Measurements from ENCODE around the gene DOC2A.
"Not testable (repeated sequence)": the region's sequence is repeated elsewhere in the genome, so short reads cannot be mapped to it uniquely, and the experiment has no call there.

DOC2A gene

GRCh38 chr16:30010844-30011713, at the start of gene DOC2A:
TSS of gene DOC2A (minus strand) at chr16:30011027. CDS start at chr16:30010222, 805 bp downstream.
- DNase-seq = no peak

DNA sequence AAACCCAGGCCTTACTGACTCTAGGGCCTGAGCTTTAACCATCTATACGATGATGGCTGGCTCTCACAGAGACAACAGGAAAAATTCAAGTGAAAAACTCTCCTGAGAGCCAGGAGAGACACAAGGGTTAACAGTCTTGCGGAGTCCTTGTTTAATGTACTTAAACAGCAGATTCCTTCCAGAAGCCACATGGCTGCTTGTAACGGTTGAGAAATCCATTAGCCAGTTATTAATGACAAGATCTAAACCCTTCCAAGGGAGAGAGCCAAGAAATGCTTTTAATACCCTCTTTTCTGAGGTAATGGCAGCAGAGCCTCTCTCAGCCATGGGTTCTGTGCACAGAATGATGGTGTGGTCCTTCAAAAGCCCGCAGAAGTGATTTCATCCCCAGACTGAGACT, 49.5 kb upstream of the DOC2A start:
- no peak for DNase-seq

- DNase-seq = no peak
These were observed 44.2 kb upstream of the DOC2A start for GRCh38 chr16:30054959-30055553.

DNA sequence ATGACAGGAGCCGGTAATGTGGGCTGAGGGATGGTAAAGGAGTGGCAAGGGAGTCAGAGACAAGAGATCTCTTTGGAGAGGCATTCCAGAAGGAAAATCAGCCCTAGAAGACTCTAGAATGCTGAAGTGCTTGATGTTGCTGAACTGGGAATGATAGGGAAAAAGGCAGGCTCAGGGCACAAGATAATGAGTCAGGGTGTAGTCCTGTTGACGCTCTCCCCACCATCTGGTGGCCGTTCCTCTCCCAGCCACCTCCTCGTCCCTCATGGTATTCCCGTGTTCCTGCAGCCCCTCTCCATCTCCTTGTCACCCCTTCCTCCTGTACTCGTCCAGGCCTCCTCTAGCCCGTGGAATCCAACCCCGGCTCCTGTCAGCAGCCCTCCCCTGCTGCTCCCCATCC, 43.6 kb upstream of the DOC2A start:
- no peak for DNase-seq

GRCh38 chr16:30053376-30054015, 42.7 kb upstream of the DOC2A start:
- DNase-seq = no peak

DNA sequence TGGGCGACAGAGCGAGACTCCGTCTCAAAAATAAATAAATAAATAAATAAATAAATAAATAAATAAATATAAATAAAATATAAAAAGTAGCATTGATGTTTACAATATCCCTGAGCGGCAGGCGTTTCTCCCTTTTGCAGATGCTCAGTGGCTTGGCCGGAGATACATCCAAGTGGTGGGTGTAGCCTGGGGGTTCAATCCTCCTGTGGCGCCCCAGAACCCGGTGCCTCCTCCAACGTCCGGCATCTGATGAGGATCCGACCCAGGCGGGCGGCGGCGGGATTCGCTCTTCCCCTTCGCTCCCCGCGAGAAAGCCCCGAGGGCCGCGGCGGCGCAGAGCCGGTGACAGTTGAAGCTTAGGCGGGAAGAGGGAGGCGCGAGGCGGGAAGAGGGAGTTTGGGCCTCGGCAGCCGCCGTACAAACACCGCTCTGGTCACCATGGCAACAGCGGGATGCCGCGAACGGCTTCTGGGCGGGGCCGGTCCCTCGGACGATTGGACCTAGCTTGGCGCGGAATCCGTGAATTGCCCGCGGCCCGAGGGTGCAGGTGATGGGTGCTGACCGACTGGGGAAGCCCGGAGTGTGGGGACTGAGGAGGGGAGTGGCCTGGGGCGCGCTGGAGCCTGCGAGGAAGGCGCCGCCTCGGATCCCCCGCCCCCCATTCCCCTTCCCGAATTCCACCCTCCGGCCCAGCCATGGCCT, 42.0 kb upstream of the DOC2A start:
- no peak for DNase-seq

DNA sequence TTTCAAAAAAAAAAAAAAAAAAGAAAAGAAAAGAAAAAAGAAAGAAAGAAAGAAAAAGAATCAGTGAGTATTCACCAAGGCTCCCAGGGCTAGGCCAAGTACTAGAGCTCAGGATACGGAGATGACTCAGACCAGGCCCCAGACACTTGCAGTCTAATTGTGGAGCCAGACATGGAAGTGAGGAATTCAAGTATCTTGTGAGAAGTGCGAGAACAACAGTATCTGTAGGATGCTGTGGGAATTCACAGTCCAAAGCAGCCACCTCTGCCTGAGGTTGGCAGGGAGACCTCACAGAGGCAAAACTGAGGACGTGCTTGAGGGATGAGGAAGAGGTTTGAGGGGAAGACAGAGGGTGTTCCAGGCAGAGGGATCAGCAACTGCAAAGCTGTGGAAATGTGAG, 40.7 kb upstream of the DOC2A start:
- DNase-seq = no peak

GRCh38 chr16:30049871-30050270, 39.0 kb upstream of the DOC2A start:
- no peak for DNase-seq

DNA sequence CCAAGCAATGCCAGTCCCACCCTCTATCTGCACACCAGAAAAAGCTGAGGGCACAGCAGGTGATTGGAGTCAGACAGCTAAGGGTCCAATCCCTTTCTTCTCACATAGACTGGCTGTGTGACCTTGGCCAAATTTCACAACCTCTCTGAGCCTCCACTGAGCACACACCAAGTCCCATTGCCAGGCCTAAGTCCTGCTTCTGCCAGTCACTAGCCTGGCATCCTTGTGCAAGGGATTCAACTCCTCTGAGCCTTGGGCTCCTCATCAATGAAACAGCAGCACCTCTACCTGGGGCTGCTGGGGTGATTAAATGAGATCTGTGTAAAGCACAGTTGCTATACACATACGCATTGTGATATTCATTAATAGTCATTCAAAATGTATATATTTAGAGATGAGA, 35.8 kb upstream of the DOC2A start:
- DNase-seq = no peak

DNA sequence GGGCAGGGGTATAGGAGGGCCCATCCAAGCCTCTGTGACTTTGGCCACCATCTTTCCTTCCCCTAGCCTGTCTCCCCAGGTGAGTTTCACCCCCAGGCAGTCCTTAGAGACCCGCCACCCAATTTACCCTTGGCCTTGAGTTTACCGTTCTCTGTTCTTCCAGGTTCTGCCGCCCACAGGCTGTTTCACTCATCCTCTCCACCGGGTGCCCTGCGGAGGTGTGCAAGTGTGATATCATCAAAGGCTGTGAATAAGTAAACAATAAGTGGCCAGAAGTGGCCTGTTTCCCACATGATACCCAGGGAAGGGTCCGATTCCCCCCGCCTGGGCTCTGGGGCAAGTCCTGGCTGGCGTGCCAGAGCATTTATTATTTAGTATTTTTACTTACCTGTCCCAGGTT, 35.4 kb upstream of the DOC2A start:
- no peak for DNase-seq

GRCh38 chr16:30041841-30042240, 31.0 kb upstream of the DOC2A start:
- DNase-seq = no peak

GRCh38 chr16:30040690-30041089, 29.9 kb upstream of the DOC2A start:
- DNase-seq = not testable (repeated sequence)

GRCh38 chr16:30040221-30040620, 29.4 kb upstream of the DOC2A start:
- no peak for DNase-seq

- no peak for DNase-seq
These were observed 22.4 kb upstream of the DOC2A start for GRCh38 chr16:30033270-30033669.

DNA sequence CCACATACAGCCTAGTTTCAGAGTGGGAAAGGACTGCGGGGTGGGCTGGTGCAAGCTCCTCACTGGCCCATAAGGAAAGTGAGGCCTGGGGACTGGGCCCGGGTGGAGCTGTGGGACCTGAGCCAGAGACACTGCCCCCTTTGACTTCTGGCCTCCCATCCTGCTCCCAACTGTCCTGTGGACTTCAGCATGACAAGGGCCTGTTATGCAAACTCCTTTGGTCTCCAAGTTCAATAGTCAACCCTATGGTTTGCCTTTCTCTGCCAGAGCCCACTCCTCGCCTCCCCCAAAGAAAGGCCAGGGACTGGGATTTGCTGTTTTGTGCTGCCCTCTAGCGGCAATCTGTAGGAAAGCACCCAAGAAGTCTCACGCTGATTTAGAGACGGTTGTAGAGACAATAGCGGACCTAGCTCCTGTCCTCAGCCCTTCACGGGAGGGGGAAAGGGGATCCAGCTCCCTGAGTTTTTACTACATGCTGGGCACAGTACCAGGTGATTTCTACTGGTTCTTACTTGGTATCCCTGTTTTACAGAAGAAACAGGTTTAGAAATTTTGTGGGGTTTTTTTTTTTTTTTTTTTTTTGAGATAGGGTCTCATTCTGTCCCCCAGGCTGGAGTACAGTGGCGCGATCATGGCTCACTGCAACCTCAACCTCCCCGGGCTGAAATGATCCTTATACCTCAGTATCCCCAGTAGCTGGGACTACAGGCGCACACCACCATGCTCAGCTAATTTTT, 21.4 kb upstream of the DOC2A start:
- no peak for DNase-seq

GRCh38 chr16:30031477-30031918, 20.7 kb upstream of the DOC2A start:
- DNase-seq = no peak

DNA sequence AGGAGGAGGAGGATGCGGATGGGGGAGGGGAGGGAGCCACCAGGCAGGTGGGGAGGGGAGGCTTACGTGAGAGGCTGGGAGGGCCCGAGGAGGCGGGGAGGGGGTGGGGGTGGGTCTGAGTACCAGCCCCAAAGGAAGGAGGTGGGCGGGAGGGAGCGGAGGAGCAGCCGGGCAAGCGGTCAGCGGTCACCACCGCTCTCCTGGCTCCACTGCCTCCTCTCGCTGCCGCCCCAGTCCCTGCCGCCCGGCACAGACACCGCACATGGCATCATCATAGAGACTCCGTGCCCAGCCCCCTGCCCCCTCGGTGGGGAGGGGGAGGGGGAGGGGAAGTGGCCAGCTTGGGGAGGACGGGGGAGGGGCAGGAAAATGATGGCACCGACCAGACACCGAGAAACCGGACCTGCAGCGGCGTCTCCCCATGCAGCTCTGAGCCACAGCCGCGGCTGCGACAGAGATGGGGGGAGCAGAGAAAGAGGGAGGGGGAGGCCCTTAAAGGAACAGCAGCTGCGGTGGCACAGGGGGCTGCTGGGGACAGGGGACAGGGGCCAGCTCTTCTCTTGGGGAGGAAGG, 20.1 kb upstream of the DOC2A start, which contains the start of gene TLCD3B:
TSS of gene TLCD3B (minus strand) at position 431 of the 573 bp plus-strand sequence. CDS start 744 bp downstream, outside the sequence.
- DNase-seq = no peak

DNA sequence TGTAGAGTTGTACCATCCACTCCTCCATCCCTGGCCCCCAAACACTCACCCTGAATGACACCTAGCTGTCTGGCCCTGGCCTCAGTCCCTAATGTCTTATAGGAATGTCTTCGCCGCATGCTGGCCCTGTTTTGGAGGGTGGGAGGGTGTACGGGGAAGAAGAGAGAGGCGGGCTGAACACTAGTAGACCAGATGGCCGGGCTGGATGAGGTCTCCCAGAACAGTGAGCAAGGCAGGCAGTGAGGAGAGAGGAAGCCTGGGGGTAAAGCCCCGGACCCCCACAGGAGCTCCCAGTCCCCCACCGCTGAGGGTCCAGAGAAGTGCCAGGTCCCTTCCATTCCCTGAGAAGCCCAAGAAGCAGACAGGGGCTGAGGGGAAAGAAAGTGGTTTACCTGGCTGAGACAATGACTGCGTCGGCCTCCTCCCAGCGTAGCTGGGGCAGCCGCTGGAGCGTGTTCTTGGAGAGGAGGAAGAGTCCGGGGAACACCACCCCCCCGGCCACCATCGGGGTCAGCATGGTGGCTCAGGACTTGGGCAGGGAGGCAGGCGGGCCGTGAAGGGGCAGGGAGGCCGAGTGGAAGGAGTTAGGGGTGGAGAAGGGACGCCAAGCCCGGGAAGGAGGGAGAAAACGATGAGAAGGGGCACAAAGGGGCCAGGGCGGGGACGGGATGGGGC, 19.3 kb upstream of the DOC2A start:
- no peak for DNase-seq

- no peak for DNase-seq
These were observed 17.7 kb upstream of the DOC2A start for GRCh38 chr16:30028438-30029076.

- DNase-seq = no peak
These were observed 17.0 kb upstream of the DOC2A start for GRCh38 chr16:30027588-30028437.
